Measurements from ENCODE around the gene SHTN1.

SHTN1 gene

DNA sequence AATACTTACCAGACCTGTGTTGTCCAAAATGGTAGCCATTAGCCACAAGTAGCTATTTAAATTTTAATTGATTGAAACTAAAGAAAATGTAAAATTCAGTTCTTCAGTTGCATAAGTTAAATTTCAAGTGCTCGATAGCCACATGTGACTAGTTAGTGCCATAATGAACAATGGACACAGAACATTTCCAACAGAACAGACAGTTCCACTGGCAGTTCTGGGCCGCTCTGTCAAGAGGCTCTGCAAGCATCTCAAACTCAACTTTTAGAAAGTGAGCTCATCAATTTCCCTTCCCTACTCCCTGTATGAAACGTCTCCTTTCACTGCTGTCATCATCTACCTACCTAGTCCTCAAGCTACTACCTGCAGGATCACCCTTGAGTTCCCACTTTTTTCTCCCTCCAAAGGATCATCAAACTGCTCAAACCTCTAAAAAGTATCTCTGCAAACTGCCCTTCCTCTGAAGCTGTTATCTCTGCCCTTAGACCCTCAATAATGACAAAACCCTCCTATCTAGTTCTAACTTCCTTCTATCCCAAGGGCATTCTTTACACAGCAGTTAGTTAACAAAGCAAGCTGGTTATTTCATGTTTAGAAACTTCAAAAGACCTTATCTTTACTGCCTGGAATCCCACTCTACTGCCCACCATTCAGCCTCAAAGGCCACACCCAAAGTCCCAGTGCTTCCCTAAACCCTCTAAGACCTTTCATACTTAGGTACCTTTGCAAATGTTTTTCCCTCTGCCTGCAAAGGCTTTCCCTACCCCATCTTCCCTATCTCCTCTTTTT lies 20.6 kb downstream of the SHTN1 start:
- no peak for DNase-seq (ENCODE audit: low read depth)

DNA sequence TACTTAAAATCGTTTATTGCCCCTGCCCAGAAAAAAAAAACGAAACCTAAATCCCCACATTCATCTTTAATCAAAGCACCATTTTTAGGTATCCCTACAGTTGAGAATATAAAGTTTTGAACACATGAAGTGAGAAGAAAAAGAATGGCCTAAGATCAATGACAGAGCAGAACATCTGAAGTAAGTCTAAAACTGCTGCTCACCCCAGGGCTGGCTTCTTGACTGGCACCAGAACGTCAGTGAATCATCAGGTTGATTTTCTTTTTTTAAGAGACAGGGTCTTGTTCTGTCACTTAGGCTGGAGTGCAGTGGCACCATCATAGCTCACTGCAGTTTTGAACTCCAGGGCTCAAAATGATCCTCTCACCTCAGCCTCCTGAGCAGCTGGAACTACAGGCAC lies 24.9 kb downstream of the SHTN1 start:
- no peak for DNase-seq (ENCODE audit: low read depth)

DNA sequence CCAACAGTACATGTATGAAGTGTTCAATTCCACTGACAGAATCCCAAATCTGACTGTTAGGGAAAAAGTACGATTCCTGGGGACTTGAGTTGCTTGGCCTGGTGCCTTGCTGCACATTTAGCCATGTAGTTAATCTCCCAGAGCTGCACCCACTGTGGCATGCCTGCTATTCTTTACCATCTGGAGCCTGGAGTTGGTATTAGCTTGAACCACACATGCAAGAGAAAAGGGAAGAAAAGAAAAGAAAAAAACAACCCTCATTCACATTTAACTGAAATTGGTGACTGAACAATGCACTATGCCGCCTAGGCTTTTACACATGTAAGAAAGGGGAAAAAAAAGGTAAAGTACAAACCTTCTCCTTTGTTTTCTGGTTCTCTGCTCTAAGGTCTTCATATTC lies 26.1 kb downstream of the SHTN1 start:
- no peak for DNase-seq (ENCODE audit: low read depth)

DNA sequence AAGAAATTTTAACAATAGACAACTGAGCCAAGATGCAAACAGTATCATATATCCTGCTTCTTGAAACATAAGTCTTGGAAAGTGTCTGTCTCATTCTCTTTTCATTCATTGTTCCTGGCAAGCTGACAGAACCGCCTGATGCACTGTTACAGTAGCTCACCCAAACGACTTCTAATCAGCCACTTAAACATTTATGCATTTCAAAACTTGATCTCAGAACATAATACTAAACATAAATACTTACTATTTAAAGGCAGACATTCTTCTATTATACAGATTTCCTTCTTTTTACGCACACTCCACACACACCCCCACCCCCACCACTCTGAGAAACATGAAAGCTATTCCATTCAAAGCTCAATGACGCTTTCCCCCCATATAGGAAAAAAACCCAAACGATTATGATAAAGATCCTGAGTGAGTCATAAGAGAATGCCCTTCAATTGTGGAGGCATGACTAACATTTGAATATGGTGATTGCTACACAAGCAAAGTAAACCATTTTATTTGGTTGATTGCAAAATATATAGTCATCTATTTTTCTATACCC lies 30.5 kb downstream of the SHTN1 start:
- DNase-seq (ENCODE audit: low read depth) = no peak

GRCh38 chr10:116973946-116974455 lies 31.0 kb downstream of the SHTN1 start:
- DNase-seq (ENCODE audit: low read depth) = no peak

DNA sequence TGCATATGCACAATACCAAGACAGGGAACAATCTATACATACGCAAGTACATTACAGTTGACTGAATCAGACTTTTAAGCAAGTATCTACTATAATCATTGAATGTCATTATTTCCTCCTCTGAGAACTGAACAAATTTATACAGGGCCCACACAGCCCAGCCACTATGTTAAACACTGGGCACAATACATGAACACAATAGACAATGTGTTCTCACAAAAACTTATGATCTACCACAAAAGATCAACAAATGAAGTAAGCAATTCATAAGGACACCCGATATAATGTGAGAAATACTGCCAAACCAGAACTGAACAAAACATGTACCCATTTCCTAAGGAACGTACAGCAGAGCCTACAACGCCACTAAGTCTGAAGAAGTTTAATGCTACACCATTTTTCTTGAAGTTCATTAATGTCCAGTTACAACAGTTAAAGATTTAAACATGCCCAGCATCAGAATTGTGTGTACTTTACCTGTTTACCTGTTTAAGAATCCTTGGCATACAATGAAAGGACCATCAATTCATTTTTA lies 31.5 kb downstream of the SHTN1 start:
- DNase-seq (ENCODE audit: low read depth) = no peak

GRCh38 chr10:116972131-116972530 lies 32.9 kb downstream of the SHTN1 start:
- no peak for DNase-seq (ENCODE audit: low read depth)

- no peak for DNase-seq (ENCODE audit: low read depth)
Observed at GRCh38 chr10:116970050-116970449, 34.9 kb downstream of the SHTN1 start.

DNA sequence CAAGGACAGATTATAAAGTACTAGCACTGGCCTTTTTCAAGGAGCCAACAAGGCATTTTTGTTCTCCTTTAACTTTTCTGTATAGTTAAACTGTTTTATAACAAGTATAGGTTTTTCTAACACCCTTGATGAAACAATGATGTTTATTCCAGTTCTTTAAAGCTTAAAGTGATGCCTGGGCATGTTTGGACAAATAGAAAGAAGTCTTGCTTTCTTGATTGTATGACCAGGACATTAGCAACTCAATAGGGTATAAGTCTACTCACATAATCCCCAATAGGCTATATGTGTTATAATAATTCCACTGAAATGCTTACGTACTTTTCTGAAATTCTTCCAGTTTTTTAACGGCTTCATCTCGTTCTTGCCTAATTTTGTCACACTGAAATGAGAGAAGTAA lies 36.7 kb downstream of the SHTN1 start:
- no peak for DNase-seq (ENCODE audit: low read depth)

- no peak for DNase-seq (ENCODE audit: low read depth)
Observed at GRCh38 chr10:116961406-116962251, 43.4 kb downstream of the SHTN1 start.

- no peak for DNase-seq (ENCODE audit: low read depth)
Observed at GRCh38 chr10:116960066-116960776, 44.8 kb downstream of the SHTN1 start.

- DNase-seq (ENCODE audit: low read depth) = no peak
Observed at GRCh38 chr10:116952729-116953128, 52.3 kb downstream of the SHTN1 start.

GRCh38 chr10:116948530-116948870 lies 56.5 kb downstream of the SHTN1 start:
- DNase-seq (ENCODE audit: low read depth) = no peak

DNA sequence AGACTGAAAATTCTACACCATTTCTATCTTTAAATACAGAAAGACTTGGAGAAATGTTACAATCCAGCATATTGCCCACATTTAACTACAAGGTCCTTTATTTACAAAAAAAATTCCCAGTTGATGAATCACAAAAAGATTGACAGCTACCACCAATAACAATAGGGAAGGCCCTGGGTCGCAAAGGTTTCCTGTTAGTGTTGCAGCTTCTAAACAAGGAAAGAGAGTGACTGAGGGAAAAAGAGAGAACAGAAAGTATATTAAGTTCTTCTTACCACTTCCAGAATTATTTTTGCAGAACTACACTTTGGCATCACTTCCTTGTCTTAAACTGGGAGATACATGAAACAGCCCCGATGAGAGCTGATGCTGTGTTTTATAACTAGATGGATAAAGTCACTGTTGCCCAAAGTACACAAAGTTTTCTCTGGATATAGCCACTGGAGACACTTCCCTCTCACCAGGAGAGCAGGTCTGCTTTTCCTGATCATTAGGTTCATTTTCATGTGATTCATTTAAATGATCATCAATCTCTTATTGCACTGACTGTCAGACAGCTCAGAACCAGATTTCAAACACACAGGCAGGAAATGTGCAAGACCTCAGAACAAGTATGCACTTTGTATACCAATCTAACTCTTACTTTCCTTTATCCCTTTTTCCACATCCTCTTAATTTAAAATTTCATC lies 57.0 kb downstream of the SHTN1 start:
- DNase-seq (ENCODE audit: low read depth) = no peak

DNA sequence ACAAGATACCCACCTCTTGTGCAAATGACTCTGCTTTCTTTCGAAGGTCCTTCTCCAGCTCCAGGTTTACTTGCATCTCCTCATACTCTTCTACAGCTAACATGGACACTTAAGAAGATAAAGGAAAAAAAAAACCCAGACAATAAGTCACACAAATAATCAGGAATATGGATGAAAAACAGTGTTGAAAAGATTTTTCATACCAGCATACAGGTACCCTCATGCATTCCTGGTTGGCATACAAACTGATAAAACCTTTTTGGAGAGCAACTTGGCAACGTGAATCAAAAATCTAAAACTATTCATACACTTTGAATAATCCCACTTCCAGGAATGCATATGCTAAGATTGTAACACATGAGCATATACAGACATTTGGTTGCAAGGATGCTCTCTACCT lies 60.1 kb downstream of the SHTN1 start:
- no peak for DNase-seq (ENCODE audit: low read depth)

- no peak for DNase-seq (ENCODE audit: low read depth)
Observed at GRCh38 chr10:116931806-116932205, 73.2 kb downstream of the SHTN1 start.

DNA sequence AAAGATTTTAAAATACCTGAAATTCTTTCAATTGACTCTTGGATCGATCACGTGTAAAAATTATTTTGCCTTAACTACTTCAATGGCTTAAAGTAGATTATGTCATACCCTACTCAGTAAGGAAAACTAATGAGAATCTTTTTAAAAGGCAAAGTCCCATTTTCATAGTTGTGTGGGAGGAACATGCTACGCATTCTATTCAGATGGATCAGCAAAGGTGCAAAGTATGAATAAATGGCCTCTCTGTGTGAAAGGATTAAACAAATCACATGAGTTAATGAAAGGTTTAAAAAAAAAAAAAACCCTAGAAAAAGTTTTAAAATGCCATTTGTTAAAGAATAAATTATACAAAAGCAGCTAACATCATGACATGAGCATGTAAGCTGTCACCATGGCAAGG lies 78.6 kb downstream of the SHTN1 start:
- DNase-seq (ENCODE audit: low read depth) = no peak

GRCh38 chr10:116925056-116925455 lies 79.9 kb downstream of the SHTN1 start:
- DNase-seq (ENCODE audit: low read depth) = no peak

GRCh38 chr10:116919706-116920105 lies 85.3 kb downstream of the SHTN1 start:
- no peak for DNase-seq (ENCODE audit: low read depth)

DNA sequence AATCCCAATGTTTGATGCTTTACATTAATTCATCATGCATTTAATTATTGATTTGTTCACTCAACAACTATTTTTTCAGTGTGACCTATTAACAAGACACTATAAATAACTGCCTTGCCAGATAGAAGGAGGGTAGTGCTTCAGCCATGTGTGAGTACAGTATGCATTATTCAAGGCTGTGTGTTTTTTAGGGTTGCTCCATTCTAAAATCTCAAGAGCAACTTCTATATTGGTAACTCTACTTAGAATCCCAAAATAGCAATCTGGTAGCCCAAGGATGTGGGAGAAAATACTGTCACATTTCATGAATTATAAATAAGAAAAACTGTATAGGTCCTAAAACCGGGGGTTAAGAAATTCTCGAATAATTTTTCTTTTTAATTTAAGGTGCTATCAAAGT lies 85.8 kb downstream of the SHTN1 start:
- DNase-seq (ENCODE audit: low read depth) = no peak

GRCh38 chr10:116918583-116918982 lies 86.4 kb downstream of the SHTN1 start:
- no peak for DNase-seq (ENCODE audit: low read depth)
